GM19099 (cell line): ENCODE measurements around the gene SLC26A5.

ENCODE experiments used
- POLR2A ChIP-seq: IDR thresholded peaks from 3 replicates; pipeline ENCODE4 v1.6.1; 2011; ENCODE audit warnings: low read depth; ENCODE audit not compliant: insufficient read length; ENCODE audit errors: extremely low read depth

SLC26A5 gene

DNA sequence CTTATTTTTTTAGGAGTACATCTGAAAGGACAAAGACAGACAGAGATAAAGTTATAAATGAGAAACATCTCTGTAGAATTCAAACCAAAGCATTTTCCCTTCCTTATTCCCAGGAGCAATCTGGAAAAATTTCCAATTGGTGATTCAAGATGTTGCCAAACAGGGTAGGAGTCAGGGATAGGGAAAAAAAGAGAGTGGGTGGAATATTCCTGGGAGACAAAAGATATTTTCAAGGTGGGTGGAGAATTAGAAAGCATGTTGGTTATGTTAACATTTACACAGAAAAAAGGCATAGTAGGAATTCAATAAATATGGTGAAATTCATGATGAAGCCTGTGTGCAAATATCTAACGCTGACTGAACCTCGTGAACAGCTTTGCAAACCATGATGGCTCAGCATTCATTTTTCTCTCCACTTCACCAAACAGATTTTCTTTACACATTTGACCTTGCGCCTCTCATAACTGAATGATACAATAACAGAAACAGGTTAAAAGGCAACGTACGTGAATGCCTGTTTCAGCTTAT is 25.1 kb downstream of the SLC26A5 start:
- no peak for TF ChIP-seq POLR2A

DNA sequence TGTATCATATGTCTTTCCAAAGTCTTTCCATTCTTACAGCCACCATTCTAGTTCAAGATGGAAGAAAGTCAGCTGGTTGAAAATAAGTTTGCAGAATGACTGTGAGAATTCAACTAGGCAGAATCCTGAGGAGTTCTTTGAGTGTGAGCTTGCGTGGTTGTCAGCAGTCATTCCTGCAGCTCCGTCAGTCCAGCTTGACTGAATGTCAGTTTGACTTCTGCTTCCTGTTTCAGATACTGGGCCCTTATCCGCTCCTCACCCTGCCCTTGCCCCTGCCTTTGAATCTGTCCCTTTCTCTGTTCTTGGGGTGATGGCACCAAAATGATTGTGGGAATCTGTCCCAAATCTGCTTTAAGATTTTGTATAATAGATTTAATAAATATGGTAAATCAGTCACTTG is 27.8 kb downstream of the SLC26A5 start:
- no peak for TF ChIP-seq POLR2A

DNA sequence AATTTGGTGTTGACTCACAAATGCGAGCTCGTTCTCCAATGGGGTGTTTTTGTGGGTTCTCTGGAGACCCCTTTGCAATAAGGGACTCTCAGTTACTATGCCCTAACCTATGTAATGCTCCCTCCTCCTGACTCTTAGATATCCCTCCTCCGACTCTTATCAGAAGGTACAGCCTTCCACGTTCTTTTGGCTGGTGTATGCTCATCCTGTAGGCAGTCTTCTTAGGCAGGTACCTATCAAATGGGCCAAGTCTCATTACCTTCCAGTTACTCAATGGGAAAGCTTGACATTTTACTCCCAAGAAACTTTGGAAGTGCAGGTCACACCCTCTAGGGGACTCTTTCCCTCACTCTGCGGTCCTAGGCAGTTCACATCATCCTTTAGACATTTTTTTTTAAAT is 32.6 kb downstream of the SLC26A5 start:
- TF ChIP-seq POLR2A, result no peak

- no peak for TF ChIP-seq POLR2A
Observed at GRCh38 chr7:103412151-103412550, 33.9 kb downstream of the SLC26A5 start.

GRCh38 chr7:103398483-103399127 is 47.4 kb downstream of the SLC26A5 start:
- TF ChIP-seq POLR2A, result no peak

GRCh38 chr7:103396471-103396870 is 49.5 kb downstream of the SLC26A5 start:
- TF ChIP-seq POLR2A, result no peak

- TF ChIP-seq POLR2A, result no peak
Observed at GRCh38 chr7:103395071-103395470, 50.9 kb downstream of the SLC26A5 start.

- TF ChIP-seq POLR2A, result no peak
Observed at GRCh38 chr7:103394566-103394965, 51.4 kb downstream of the SLC26A5 start.

- TF ChIP-seq POLR2A, result no peak
Observed at GRCh38 chr7:103391976-103392375, 54.0 kb downstream of the SLC26A5 start.

DNA sequence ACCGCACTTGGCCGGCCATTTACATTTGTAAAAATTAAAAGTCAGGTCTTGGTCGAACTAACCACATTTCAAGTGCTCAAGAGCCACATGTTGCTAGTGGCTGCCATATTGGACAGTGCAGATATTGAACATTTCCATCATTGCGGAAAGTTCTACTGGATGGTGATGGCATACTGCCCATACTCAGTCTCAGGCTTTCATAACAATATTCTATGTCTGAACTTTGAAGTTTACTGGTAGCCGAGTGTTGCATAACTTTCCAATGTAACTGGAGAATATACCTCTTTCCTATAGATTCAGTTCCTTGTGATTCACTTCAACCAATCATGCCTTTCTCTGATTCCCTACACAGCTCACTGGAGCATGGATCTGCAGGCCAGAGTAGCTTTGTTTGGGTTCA is 54.9 kb downstream of the SLC26A5 start:
- TF ChIP-seq POLR2A, result no peak

- TF ChIP-seq POLR2A, result no peak
Observed at GRCh38 chr7:103389263-103389662, 56.7 kb downstream of the SLC26A5 start.

DNA sequence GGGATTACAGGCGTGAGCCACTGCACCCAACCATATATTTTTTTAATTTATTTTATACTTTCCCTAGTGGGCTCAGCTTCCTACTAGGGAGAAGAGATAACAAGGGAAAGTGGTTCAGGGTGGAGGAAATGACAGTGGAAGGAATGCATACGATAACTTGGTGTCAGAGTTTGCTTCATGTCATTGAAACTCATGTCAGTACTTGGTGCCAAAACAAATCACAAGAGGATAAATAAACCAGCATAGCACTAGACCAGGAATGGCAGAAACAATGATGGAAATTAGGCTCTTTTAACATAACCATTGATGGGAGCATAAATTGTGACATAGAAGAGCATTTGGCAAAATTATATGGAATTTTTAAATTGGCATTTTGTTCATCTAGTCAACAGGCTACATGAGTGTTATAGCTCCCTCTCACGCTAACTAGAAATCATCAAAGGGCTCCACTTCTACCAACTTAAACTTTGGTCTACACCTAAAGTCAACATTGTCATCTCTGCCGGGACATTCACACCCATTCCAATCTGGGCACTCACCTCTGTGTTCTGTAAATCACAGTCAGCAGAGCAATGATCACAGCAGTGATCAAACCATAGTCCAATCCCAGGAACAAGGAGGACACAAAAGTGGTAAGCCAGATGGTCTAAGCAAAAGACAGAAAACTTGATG is 57.4 kb downstream of the SLC26A5 start:
- no peak for TF ChIP-seq POLR2A

- no peak for TF ChIP-seq POLR2A
Observed at GRCh38 chr7:103387242-103387641, 58.8 kb downstream of the SLC26A5 start.

DNA sequence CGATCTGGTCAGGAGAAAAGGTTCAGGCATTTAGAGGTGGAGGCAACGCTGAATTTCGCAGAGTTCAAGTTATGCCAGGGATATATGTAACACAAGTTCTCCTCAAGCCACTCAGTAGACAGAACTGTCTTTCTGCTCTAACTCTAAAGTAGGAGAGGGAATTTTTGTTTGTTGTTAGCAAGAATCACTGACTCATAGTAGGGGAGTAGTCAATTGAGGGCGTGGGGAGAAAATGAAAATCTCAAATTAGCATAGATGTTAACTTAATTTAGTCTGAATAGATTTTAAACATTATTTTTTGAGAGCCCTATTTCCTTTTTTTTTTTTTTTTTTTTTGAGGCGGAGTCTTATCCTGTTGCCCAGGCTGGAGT is 64.0 kb downstream of the SLC26A5 start:
- TF ChIP-seq POLR2A, result no peak

GRCh38 chr7:103381280-103382031 is 64.6 kb downstream of the SLC26A5 start:
- no peak for TF ChIP-seq POLR2A
